Left ventricle myocardium inferior (tissue), 1 donor: ENCODE results near the gene SRBD1. TPM values are rescaled to one million over a fixed set of nuclear protein-coding genes. Genes with fewer than 3 reads are reported as not detected.

Experiments
- DNase-seq: peaks from one replicate; pipeline ENCODE4 v3.0.0-alpha.2; 2020
- H3K27ac ChIP-seq: fragments of 200-600 bp; replicated peaks from 2 replicates; pipeline ENCODE4 v1.8.0; 2021
- H3K27me3 ChIP-seq: fragments of 200-600 bp; 2 replicates; pipeline ENCODE4 v1.8.0; 2021; ENCODE audit warnings: low read depth
- H3K36me3 ChIP-seq: fragments of 200-600 bp; 2 replicates; pipeline ENCODE4 v1.8.0; 2021
- H3K4me1 ChIP-seq: fragments of 200-600 bp; 2 replicates; pipeline ENCODE4 v1.8.0; 2021
- H3K4me3 ChIP-seq: fragments of 200-600 bp; 2 replicates; pipeline ENCODE4 v1.8.0; 2021; ENCODE audit warnings: mild to moderate bottlenecking, moderate library complexity
- H3K9me3 ChIP-seq: fragments of 200-600 bp; replicated peaks from 2 replicates; pipeline ENCODE4 v1.8.0; 2021
- intact Hi-C: fragments of 100-400 bp; cut with micrococcal nuclease; formaldehyde crosslinking; loops from one replicate; pipeline ENCODE4 v1.11.0; 2022
- total RNA-seq: library from RNA; stranded (reverse); fragmentation: NEBNext Ultra II Directional; extraction: Animal tissue kit (Norgen Biotek cat#: 25700); gene quantifications from one replicate; pipeline ENCODE4 v1.2.1, GENCODE V29; 2021
- TF ChIP-seq, protein P1 (sequence below): fragments of 200-600 bp; IDR thresholded peaks from 2 replicates; pipeline ENCODE4 v1.8.0; 2021; ENCODE audit warnings: antibody characterized with exemption, mild to moderate bottlenecking, borderline replicate concordance
- donor health status: DM: no; HTN: yes; CAD: no; lungs with severe emphysema.

SRBD1 gene
- total RNA-seq, 1 donor from 2014 or later: 11.8 TPM

DNA sequence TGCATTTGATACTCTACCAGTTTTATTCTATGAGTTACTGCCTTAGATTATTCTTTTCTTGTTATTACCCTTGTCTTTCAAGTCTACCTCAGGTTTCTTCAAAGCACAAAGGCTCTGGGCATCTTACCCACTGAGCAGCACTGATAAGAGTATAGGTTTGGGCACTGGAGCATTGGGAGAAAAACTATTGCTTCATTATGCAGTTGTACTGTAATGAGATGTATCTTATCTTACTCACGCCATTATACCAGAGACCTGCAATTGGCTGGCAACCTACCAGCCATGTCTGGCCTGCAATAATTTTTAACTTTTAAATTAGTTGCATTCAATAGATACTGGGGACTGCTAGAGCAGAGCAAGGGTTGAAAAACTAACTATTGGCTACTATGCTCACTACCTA is 18.9 kb upstream of the SRBD1 start:
- Histone ChIP-seq H3K4me3 (no peak overlapping the region), H3K27ac (no peak overlapping the region), H3K36me3 (no peaks in the 10 kb centered on the region), H3K27me3 (peaks cover 12% of the 10 kb centered on the region), H3K4me1 (no peaks in the 10 kb centered on the region), H3K9me3 (no peaks in the 10 kb centered on the region)
- TF ChIP-seq, protein P1, sequence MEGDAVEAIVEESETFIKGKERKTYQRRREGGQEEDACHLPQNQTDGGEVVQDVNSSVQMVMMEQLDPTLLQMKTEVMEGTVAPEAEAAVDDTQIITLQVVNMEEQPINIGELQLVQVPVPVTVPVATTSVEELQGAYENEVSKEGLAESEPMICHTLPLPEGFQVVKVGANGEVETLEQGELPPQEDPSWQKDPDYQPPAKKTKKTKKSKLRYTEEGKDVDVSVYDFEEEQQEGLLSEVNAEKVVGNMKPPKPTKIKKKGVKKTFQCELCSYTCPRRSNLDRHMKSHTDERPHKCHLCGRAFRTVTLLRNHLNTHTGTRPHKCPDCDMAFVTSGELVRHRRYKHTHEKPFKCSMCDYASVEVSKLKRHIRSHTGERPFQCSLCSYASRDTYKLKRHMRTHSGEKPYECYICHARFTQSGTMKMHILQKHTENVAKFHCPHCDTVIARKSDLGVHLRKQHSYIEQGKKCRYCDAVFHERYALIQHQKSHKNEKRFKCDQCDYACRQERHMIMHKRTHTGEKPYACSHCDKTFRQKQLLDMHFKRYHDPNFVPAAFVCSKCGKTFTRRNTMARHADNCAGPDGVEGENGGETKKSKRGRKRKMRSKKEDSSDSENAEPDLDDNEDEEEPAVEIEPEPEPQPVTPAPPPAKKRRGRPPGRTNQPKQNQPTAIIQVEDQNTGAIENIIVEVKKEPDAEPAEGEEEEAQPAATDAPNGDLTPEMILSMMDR: no peak
- DNase-seq: no peak
- intact Hi-C loops: no loop called here

DNA sequence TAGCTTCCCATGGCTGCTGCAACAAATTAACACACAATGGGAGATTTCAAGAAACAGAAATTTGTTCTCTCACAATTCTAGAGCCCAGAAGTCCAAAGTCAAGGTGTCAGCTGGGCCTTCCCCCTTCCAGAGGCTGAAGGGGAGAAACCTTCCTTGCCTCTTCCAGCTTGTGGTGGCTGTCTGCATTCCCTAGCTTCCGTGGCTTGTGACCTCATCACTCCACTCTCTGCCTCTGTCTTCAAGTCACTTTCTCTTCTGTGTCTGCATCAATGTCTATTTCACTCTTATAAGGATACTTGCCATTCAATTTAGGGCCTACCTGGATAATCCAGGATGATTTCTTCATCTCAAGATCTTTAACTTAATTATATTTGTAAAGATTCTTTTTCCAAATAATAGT is 16.8 kb upstream of the SRBD1 start:
- H3K4me3 ChIP-seq: no peak overlapping the region
- intact Hi-C loops: no loop called here
- TF ChIP-seq, protein P1: no peak
- no peak for DNase-seq
- H3K27ac ChIP-seq: no peak overlapping the region
- no peaks in the 10 kb centered on the region for H3K9me3 ChIP-seq
- H3K36me3 ChIP-seq: no peaks in the 10 kb centered on the region
- no peaks in the 10 kb centered on the region for H3K4me1 ChIP-seq
- H3K27me3 ChIP-seq: peaks cover 12% of the 10 kb centered on the region

DNA sequence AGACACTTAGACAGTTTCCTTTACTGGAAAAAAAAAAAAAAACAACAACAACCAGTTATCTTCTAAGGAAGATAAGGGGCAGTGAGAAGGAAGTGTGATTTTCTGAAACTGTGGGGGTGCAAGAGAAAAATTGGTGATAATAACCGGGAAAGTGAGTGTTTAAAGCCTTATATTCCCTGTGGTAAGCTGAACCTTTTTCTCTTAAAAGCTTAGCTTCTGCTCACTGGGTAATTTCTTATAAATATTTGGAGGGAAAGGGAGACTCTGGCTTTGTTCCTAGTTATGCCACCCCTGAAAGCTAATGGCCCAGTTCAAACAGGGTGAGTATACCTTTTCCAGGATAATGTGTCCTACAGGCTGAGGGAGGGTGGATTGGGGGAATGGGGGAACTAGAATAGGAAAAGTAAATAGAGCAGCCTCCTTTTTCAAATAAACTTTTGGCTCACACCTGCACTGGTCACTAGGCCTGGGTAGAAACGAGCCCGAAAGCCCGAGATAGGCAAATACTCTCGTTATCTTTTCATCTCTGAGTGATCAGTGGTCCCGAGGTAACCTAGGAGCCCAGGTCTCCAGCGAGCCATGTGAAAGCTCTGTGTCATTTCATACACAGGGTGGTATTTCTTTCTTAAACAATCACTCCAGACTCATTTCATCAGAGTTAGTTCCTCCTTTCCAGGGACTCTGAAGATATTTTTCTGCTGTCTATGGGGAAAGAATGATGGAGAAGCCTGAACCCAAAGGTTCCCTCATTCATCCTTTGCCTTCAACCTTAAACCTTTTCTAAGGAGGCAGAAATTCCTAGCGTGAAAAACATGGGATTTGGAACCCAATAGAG is 15.5 kb upstream of the SRBD1 start:
- H3K27me3 ChIP-seq: peaks cover 8% of the 10 kb centered on the region
- TF ChIP-seq, protein P1: no peak
- H3K27ac ChIP-seq: no peak overlapping the region
- DNase-seq: no peak
- no peaks in the 10 kb centered on the region for H3K4me1 ChIP-seq
- H3K36me3 ChIP-seq: no peaks in the 10 kb centered on the region
- no peaks in the 10 kb centered on the region for H3K9me3 ChIP-seq
- no peak overlapping the region for H3K4me3 ChIP-seq
- intact Hi-C loops: no loop called here

DNA sequence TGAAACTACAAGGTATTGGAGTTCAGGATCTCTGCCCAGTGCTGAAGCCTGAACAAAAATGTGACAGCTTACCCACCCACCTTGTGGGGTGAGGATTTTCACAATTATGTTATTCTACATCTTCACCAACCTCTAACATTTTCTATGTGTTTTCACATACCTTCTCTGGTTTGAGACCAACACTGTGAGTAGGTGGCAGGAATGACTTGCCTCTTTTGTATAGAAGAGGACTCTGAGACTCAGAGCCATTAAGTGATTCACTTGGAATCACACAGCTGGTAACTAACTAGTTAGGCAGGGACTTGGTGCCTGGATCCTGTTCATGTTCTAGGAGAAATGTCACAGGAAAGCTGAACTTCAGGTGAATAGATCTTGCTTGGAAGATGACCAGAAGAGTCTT is 14.8 kb upstream of the SRBD1 start:
- Histone ChIP-seq H3K36me3 (no peaks in the 10 kb centered on the region), H3K27ac (no peak overlapping the region), H3K4me1 (no peaks in the 10 kb centered on the region), H3K9me3 (no peaks in the 10 kb centered on the region), H3K4me3 (no peak overlapping the region), H3K27me3 (peaks cover 4% of the 10 kb centered on the region)
- no peak for DNase-seq
- intact Hi-C loops: no loop called here
- TF ChIP-seq, protein P1: no peak

DNA sequence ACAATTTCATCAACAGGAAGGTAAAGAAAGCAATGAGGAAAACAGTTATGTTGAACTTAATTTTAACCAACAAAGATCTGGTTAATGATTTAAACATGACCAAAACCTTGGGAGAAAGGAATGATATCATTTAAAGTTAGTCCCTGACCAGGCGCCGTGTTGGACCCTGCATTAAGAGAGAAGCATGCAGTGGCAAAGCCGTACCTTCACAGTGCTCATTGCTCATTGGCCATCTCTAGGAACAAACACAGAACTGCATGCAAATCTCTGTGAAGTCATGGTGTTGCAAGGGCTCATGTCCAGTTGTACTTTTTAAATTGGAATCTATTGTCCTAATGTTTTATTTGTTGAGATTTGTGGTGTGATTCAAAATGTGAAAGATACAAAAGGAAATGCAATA is 12.0 kb upstream of the SRBD1 start:
- Histone ChIP-seq H3K27ac (no peak overlapping the region), H3K36me3 (no peaks in the 10 kb centered on the region), H3K4me3 (no peak overlapping the region), H3K9me3 (no peaks in the 10 kb centered on the region), H3K4me1 (no peaks in the 10 kb centered on the region), H3K27me3 (no peaks in the 10 kb centered on the region)
- intact Hi-C loops: no loop called here
- TF ChIP-seq, protein P1: no peak
- DNase-seq: no peak
